Naive thymus-derived CD4-positive, alpha-beta T cell (primary cell): ENCODE measurements around the gene PFN3. TPM values are rescaled to one million over a fixed set of nuclear protein-coding genes. Genes with fewer than 3 reads are reported as not detected.

Experiments
- ATAC-seq: fragments of 150-1000 bp; cut with Tn5 transposase; 2 replicates; pipeline ENCODE4 v1.10.0; 2021; ENCODE audit warnings: mild to moderate bottlenecking, moderate library complexity
- CTCF ChIA-PET: fragments of 350-600 bp; sonication (Branson Sonifier 250); formaldehyde crosslinking; loops from one replicate; lab custom pipeline; 2021; ENCODE audit warnings: antibody characterized with exemption; lab: Charles Lee
- POLR2A ChIA-PET: fragments of 350-600 bp; sonication (Branson Sonifier 250); formaldehyde crosslinking; loops from one replicate; lab custom pipeline; 2021; ENCODE audit warnings: antibody characterized with exemption, inconsistent platforms; lab: Charles Lee
- DNase-seq, 9 donors: peaks; one replicate each; pipeline versions ENCODE4 v3.0.0 to v3.0.0-alpha.2; 2020 to 2022; ENCODE audit warnings: mixed read lengths in 1 of 9
- H3K27ac ChIP-seq: one replicate; pipeline ENCODE4 v1.7.0; 2013; ENCODE audit warnings: mild to moderate bottlenecking, low read depth, low read length, moderate library complexity
- H3K27me3 ChIP-seq, 2 donors: one replicate each; pipeline ENCODE4 v1.7.0; 2013; ENCODE audit warnings: low read length in 2 of 2, mild to moderate bottlenecking in 2 of 2, moderate library complexity in 2 of 2; ENCODE audit not compliant: control insufficient read depth in 2 of 2, insufficient read depth in 2 of 2
- H3K36me3 ChIP-seq, 3 experiments: 1 replicate in 2 of 3; 2 replicates in 1 of 3; pipeline ENCODE4 v1.7.0; 2013; ENCODE audit warnings: low read length in 3 of 3, mild to moderate bottlenecking in 3 of 3, moderate library complexity in 1 of 3; ENCODE audit not compliant: insufficient read depth in 3 of 3, control insufficient read depth in 2 of 3
- H3K4me1 ChIP-seq, 2 donors: one replicate each; pipeline ENCODE4 v1.7.0; 2013; ENCODE audit warnings: low read length in 2 of 2, mild to moderate bottlenecking in 2 of 2, moderate library complexity in 1 of 2; ENCODE audit not compliant: control insufficient read depth in 2 of 2, insufficient read depth in 2 of 2
- H3K4me3 ChIP-seq: 2 replicates; pipeline ENCODE4 v1.7.0; 2013; ENCODE audit warnings: mild to moderate bottlenecking, low read length
- H3K9me3 ChIP-seq, 3 experiments: 1 replicate in 2 of 3; 2 replicates in 1 of 3; pipeline ENCODE4 v1.7.0; 2013; ENCODE audit warnings: low read length in 3 of 3; ENCODE audit not compliant: control insufficient read depth in 2 of 3
- H3K27ac Mint-ChIP-seq, 9 donors: one replicate each; pipeline ENCODE4 v1.8.0; 2020 to 2022; ENCODE audit warnings: mixed read lengths in 9 of 9, mild to moderate bottlenecking in 8 of 9, moderate library complexity in 5 of 9, inconsistent platforms in 2 of 9
- H3K27me3 Mint-ChIP-seq, 5 donors: one replicate each; pipeline ENCODE4 v1.8.0; 2021 to 2022; ENCODE audit warnings: mixed read lengths in 5 of 5, mild to moderate bottlenecking in 1 of 5
- H3K36me3 Mint-ChIP-seq, 5 donors: one replicate each; pipeline ENCODE4 v1.8.0; 2020 to 2022; ENCODE audit warnings: mixed read lengths in 5 of 5, mild to moderate bottlenecking in 3 of 5, inconsistent platforms in 1 of 5
- H3K4me1 Mint-ChIP-seq, 7 donors: one replicate each; pipeline ENCODE4 v1.8.0; 2020 to 2022; ENCODE audit warnings: mixed read lengths in 7 of 7, mild to moderate bottlenecking in 3 of 7, inconsistent platforms in 1 of 7
- H3K4me3 Mint-ChIP-seq, 10 donors: one replicate each; pipeline ENCODE4 v1.8.0; 2020 to 2022; ENCODE audit warnings: mild to moderate bottlenecking in 10 of 10, mixed read lengths in 10 of 10, moderate library complexity in 6 of 10, inconsistent platforms in 2 of 10
- H3K9me3 Mint-ChIP-seq, 11 donors: one replicate each; pipeline ENCODE4 v1.8.0; 2020 to 2022; ENCODE audit warnings: mixed read lengths in 11 of 11, mild to moderate bottlenecking in 4 of 11, inconsistent platforms in 1 of 11, moderate library complexity in 1 of 11
- intact Hi-C, 2 donors: fragments of 100-400 bp; cut with micrococcal nuclease; formaldehyde crosslinking; loops; one replicate each; pipeline ENCODE4 v1.15.1; 2023
- polyA plus RNA-seq, 2 donors: library from polyadenylated mRNA; unstranded; fragments of 300-500 nt; fragmentation: Illumina TruSeq; gene quantifications; one replicate each; pipeline ENCODE4 v1.2.3, GENCODE V29; 2021
- total RNA-seq, 6 experiments: library from RNA in 5 of 6; stranded (reverse) in 5 of 6; gene quantifications; 1 replicate in 5 of 6; 2 replicates in 1 of 6; pipeline ENCODE4 v1.2.3 and lab custom pipeline; 2021 to 2026

Gene PFN3
- total and polyA plus RNA-seq, 7 experiments from 2014 or later: not detected

- Mint-ChIP-seq H3K9me3 (no peaks in the 10 kb centered on the region), H3K4me1 (peaks cover 37 to 87% (median 66%) of the 10 kb centered on the region in 7 donors), H3K27me3 (no peaks in the 10 kb centered on the region), H3K4me3 (peak overlapping the region; percentile 87 to 96 (median 94)), H3K27ac (peak overlapping the region; percentile 91 to 97 (median 94)), H3K36me3 (peaks cover 0 to 43% (median 18%) of the 10 kb centered on the region in 5 donors)
- intact Hi-C loops: loop anchor here in 1 of 2 donors (10.0 kb wide), 1 partner anchor 1193 kb away; the partner anchor contains the start of gene CLK4
- Histone ChIP-seq H3K4me1 (peaks cover 67 to 70% of the 10 kb centered on the region in 2 donors), H3K4me3 (peak overlapping the region; percentile 95), H3K36me3 (peaks cover 27 to 57% (median 27%) of the 10 kb centered on the region in 3 experiments), H3K27ac (peak overlapping the region; percentile 92), H3K9me3 (no peaks in the 10 kb centered on the region), H3K27me3 (no peaks in the 10 kb centered on the region)
- CTCF ChIA-PET: interaction anchor here (1.1 to 10.3 kb wide), 9 partner anchors 10 to 69 kb away, joined by 3 to 116 read pairs (median 5); partner anchors contain the start of genes F12, PFN3 and PRR7
- DNase-seq: peak; percentile 46 to 77 (median 73)
- POLR2A ChIA-PET: interaction anchor here (0.8 to 23.7 kb wide), 9 partner anchors 9 to 76 kb away, joined by 3 to 804 read pairs (median 5); partner anchors contain the start of genes F12 and PRR7
- ATAC-seq: peak; percentile 36
Observed at GRCh38 chr5:177431317-177432142, 31.1 kb upstream of the PFN3 start.

GRCh38 chr5:177430972-177431316 lies 30.5 kb upstream of the PFN3 start:
- Histone ChIP-seq H3K36me3 (peaks cover 24 to 51% (median 24%) of the 10 kb centered on the region in 3 experiments), H3K9me3 (no peaks in the 10 kb centered on the region), H3K27me3 (no peaks in the 10 kb centered on the region), H3K4me3 (peak overlapping the region; percentile 95), H3K4me1 (peaks cover 66 to 67% of the 10 kb centered on the region in 2 donors), H3K27ac (peak overlapping the region; percentile 92)
- DNase-seq (no peak), ATAC-seq (no peak)
- POLR2A ChIA-PET: interaction anchor here (1.5 to 23.7 kb wide), 6 partner anchors 9 to 75 kb away, joined by 4 to 804 read pairs (median 92); partner anchors contain the start of genes F12 and PRR7
- peaks cover 37 to 84% (median 66%) of the 10 kb centered on the region in 7 donors for H3K4me1 Mint-ChIP-seq
- peaks cover 0 to 3% (median 0%) of the 10 kb centered on the region in 5 donors for H3K27me3 Mint-ChIP-seq
- H3K27ac Mint-ChIP-seq: peak overlapping the region; percentile 91 to 97 (median 94)
- peaks cover 0 to 43% (median 18%) of the 10 kb centered on the region in 5 donors for H3K36me3 Mint-ChIP-seq
- intact Hi-C loops: loop anchor here in 1 of 2 donors (10.0 kb wide), 1 partner anchor 1194 kb away; the partner anchor contains the start of gene CLK4
- H3K4me3 Mint-ChIP-seq: peak overlapping the region; percentile 87 to 96 (median 94)
- CTCF ChIA-PET: interaction anchor here (1.2 to 10.3 kb wide), 5 partner anchors 14 to 61 kb away, joined by 4 to 116 read pairs (median 37); partner anchors contain the start of genes F12, PFN3 and PRR7
- H3K9me3 Mint-ChIP-seq: peaks cover 0 to 2% (median 0%) of the 10 kb centered on the region in 11 donors

- intact Hi-C loops: loop anchor here in 1 of 2 donors (10.0 kb wide), 1 partner anchor 1194 kb away; the partner anchor contains the start of gene CLK4
- Histone ChIP-seq H3K27me3 (no peaks in the 10 kb centered on the region), H3K36me3 (peaks cover 23 to 46% (median 24%) of the 10 kb centered on the region in 3 experiments), H3K4me1 (peaks cover 65 to 72% of the 10 kb centered on the region in 2 donors), H3K9me3 (no peaks in the 10 kb centered on the region), H3K27ac (peak overlapping the region; percentile 92), H3K4me3 (peak overlapping the region; percentile 95)
- peak overlapping the region; percentile 87 to 96 (median 94) for H3K4me3 Mint-ChIP-seq
- ChIA-PET POLR2A (interaction anchor here (0.5 to 23.7 kb wide), 7 partner anchors 15 to 699 kb away, joined by 4 to 804 read pairs (median 5); partner anchors contain the start of genes F12 and PRR7), CTCF (interaction anchor here (0.6 to 10.3 kb wide), 8 partner anchors 14 to 263 kb away, joined by 3 to 116 read pairs (median 7); partner anchors contain the start of genes F12, PFN3 and PRR7)
- DNase-seq (no peak), ATAC-seq (no peak)
- H3K36me3 Mint-ChIP-seq: peaks cover 0 to 42% (median 18%) of the 10 kb centered on the region in 5 donors
- peaks cover 0 to 3% (median 0%) of the 10 kb centered on the region in 5 donors for H3K27me3 Mint-ChIP-seq
- peaks cover 0 to 2% (median 0%) of the 10 kb centered on the region in 11 donors for H3K9me3 Mint-ChIP-seq
- H3K27ac Mint-ChIP-seq: peak overlapping the region; percentile 92 to 97 (median 94)
- peaks cover 39 to 83% (median 70%) of the 10 kb centered on the region in 7 donors for H3K4me1 Mint-ChIP-seq
Observed at GRCh38 chr5:177430140-177430951, 29.9 kb upstream of the PFN3 start.

- peak overlapping the region; percentile 87 to 96 (median 94) for H3K4me3 Mint-ChIP-seq
- ATAC-seq: peak; percentile 52
- intact Hi-C loops: loop anchor here (1.0 to 10.0 kb wide), 5 partner anchors 16 to 1195 kb away; partner anchors contain the start of genes CLK4 (in 1 of the 2) and RNF44 (in 1 of the 2)
- H3K27me3 Mint-ChIP-seq: peaks cover 0 to 3% (median 0%) of the 10 kb centered on the region in 5 donors
- Histone ChIP-seq H3K9me3 (no peaks in the 10 kb centered on the region), H3K4me1 (peaks cover 61 to 71% of the 10 kb centered on the region in 2 donors), H3K27ac (peak overlapping the region; percentile 92), H3K36me3 (peaks cover 18 to 36% (median 24%) of the 10 kb centered on the region in 3 experiments), H3K4me3 (peak overlapping the region; percentile 95), H3K27me3 (no peaks in the 10 kb centered on the region)
- ChIA-PET CTCF (interaction anchor here (0.6 to 10.3 kb wide), 9 partner anchors 10 to 262 kb away, joined by 3 to 116 read pairs (median 4); partner anchors contain the start of gene PFN3), POLR2A (interaction anchor here (0.6 to 23.7 kb wide), 9 partner anchors 14 to 943 kb away, joined by 3 to 804 read pairs (median 7); partner anchors contain the start of genes F12, PDLIM7 and PRR7)
- peaks cover 0 to 2% (median 0%) of the 10 kb centered on the region in 11 donors for H3K9me3 Mint-ChIP-seq
- H3K27ac Mint-ChIP-seq: peak overlapping the region; percentile 92 to 97 (median 94)
- H3K4me1 Mint-ChIP-seq: peaks cover 42 to 80% (median 68%) of the 10 kb centered on the region in 7 donors
- peak; percentile 50 to 90 (median 84) for DNase-seq
- peaks cover 0 to 42% (median 16%) of the 10 kb centered on the region in 5 donors for H3K36me3 Mint-ChIP-seq
Observed at GRCh38 chr5:177429248-177430040, 29.0 kb upstream of the PFN3 start.
